SU-DHL-6 (cell line): ENCODE results near the gene AJM1.

ENCODE experiments used
- H2AFZ ChIP-seq: fragments of 200-600 bp; sonication (generic); 2 replicates; pipeline ENCODE4 v1.6.1; 2014; ENCODE audit warnings: low read depth, mild to moderate bottlenecking, moderate library complexity, mixed read lengths, antibody characterized with exemption, low read length; ENCODE audit not compliant: severe bottlenecking
- H3F3A ChIP-seq: fragments of 200-600 bp; shearing (Covaris generic); 2 replicates; pipeline ENCODE4 v1.6.0; 2016; ENCODE audit warnings: antibody characterized with exemption, mild to moderate bottlenecking; ENCODE audit not compliant: insufficient read depth
- H3K27ac ChIP-seq: fragments of 200-600 bp; sonication (generic); 2 replicates; pipeline ENCODE4 v1.5.1; 2016; ENCODE audit warnings: low read depth, mild to moderate bottlenecking, low read length, moderate library complexity, mixed read lengths
- H3K27me3 ChIP-seq: fragments of 200-600 bp; sonication (generic), shearing (Covaris generic); 2 replicates; pipeline ENCODE4 v1.6.0; 2014; ENCODE audit warnings: mild to moderate bottlenecking, low read length
- H3K36me3 ChIP-seq: fragments of 200-600 bp; sonication (generic); 2 replicates; pipeline ENCODE4 v1.6.1; 2014; ENCODE audit warnings: mild to moderate bottlenecking, low read length, mixed read lengths
- H3K4me2 ChIP-seq: fragments of 300-600, 200-600 bp; shearing (Covaris generic), sonication (generic); 2 replicates; pipeline ENCODE4 v1.6.0; 2014; ENCODE audit warnings: low read length, low read depth, mild to moderate bottlenecking; ENCODE audit not compliant: poor library complexity, severe bottlenecking
- H3K4me3 ChIP-seq: fragments of 200-600 bp; sonication (generic); 2 replicates; pipeline ENCODE4 v1.5.1; 2014; ENCODE audit warnings: antibody characterized with exemption, low read length, mild to moderate bottlenecking, mixed read lengths; ENCODE audit not compliant: insufficient read depth, poor library complexity, severe bottlenecking
- H3K79me2 ChIP-seq: fragments of 200-600 bp; sonication (generic); 2 replicates; pipeline ENCODE4 v1.6.1; 2014; ENCODE audit warnings: mild to moderate bottlenecking, low read length, moderate library complexity; ENCODE audit not compliant: insufficient read depth
- H3K9ac ChIP-seq: fragments of 200-600 bp; sonication (generic); 2 replicates; pipeline ENCODE4 v1.7.0; 2014; ENCODE audit warnings: mild to moderate bottlenecking, low read length
- H3K9me2 ChIP-seq: fragments of 200-600 bp; sonication (generic); replicated peaks from 2 replicates; pipeline ENCODE4 v1.6.1; 2014; ENCODE audit warnings: low read length; ENCODE audit not compliant: insufficient read depth
- H3K9me3 ChIP-seq: fragments of 200-600 bp; sonication (generic); 2 replicates; pipeline ENCODE4 v1.6.1; 2014; ENCODE audit warnings: low read length, mixed read lengths; ENCODE audit not compliant: insufficient read depth
- H4K20me1 ChIP-seq: fragments of 200-600 bp; sonication (generic); 2 replicates; pipeline ENCODE4 v1.6.1; 2014; ENCODE audit warnings: low read depth, mild to moderate bottlenecking, antibody characterized with exemption, low read length, moderate library complexity, mixed read lengths
- CTCF ChIP-seq: fragments of 200-600 bp; sonication (generic); IDR thresholded peaks from one replicate; pipeline ENCODE4 v1.5.1; 2017; ENCODE audit warnings: antibody characterized with exemption, mild to moderate bottlenecking, low read length, moderate library complexity; ENCODE audit not compliant: insufficient read depth, poor library complexity, severe bottlenecking
- EZH2phosphoT487 ChIP-seq: fragments of 200-600 bp; sonication (generic), shearing (Covaris generic); conservative IDR thresholded peaks from 2 replicates; pipeline ENCODE4 v1.6.1; 2018; ENCODE audit warnings: mild to moderate bottlenecking, antibody characterized with exemption, low read length, moderate library complexity, mixed read lengths

Gene AJM1

GRCh38 chr9:136885950-136886578 lies 43.8 kb downstream of the AJM1 start, which contains the start of gene TRAF2:
TRAF2 (plus strand) TSS chr9:136886516; CDS start chr9:136898741, 12,225 bp downstream.
- Histone ChIP-seq H3K36me3 (no peaks in the 10 kb centered on the region), H3K79me2 (peaks cover 44% of the 10 kb centered on the region), H3K27me3 (no peaks in the 10 kb centered on the region), H2AFZ (peak within 1 kb of the TSS; percentile 71), H3K9me3 (no peaks in the 10 kb centered on the region), H3F3A (no peaks in the 10 kb centered on the region), H3K4me2 (peak within 1 kb of the TSS; percentile 74), H3K9me2 (no peaks in the 10 kb centered on the region), H3K9ac (peak within 1 kb of the TSS; percentile 90), H3K27ac (peak within 1 kb of the TSS; percentile 61), H3K4me3 (peak within 1 kb of the TSS; percentile 76), H4K20me1 (no peaks in the 10 kb centered on the region; the same call in 1 of the 2 replicates)
- TF ChIP-seq EZH2phosphoT487, result no peak
- no peak for TF ChIP-seq CTCF

GRCh38 chr9:136886610-136887597 lies 44.6 kb downstream of the AJM1 start:
- Histone ChIP-seq H3K9me3 (no peaks in the 10 kb centered on the region), H3K9ac (peak overlapping the region; percentile 90), H2AFZ (no peak overlapping the region), H4K20me1 (no peaks in the 10 kb centered on the region; the same call in 1 of the 2 replicates), H3K79me2 (peaks cover 52% of the 10 kb centered on the region), H3K27me3 (no peaks in the 10 kb centered on the region), H3K36me3 (no peaks in the 10 kb centered on the region), H3K4me2 (peak overlapping the region; percentile 74), H3K4me3 (peak overlapping the region; percentile 76), H3F3A (no peaks in the 10 kb centered on the region), H3K9me2 (no peaks in the 10 kb centered on the region), H3K27ac (peak overlapping the region; percentile 61)
- no peak for TF ChIP-seq CTCF
- TF ChIP-seq EZH2phosphoT487, result no peak

- H3K27me3 ChIP-seq, result no peaks in the 10 kb centered on the region
- H3K4me2 ChIP-seq, result no peak overlapping the region
- no peak overlapping the region for H3K9ac ChIP-seq
- H2AFZ ChIP-seq, result no peak overlapping the region
- no peaks in the 10 kb centered on the region for H3K9me3 ChIP-seq
- no peaks in the 10 kb centered on the region for H3F3A ChIP-seq
- no peaks in the 10 kb centered on the region for H3K9me2 ChIP-seq
- peaks cover 68% of the 10 kb centered on the region for H3K79me2 ChIP-seq
- H4K20me1 ChIP-seq, result no peaks in the 10 kb centered on the region; the same call in 1 of the 2 replicates
- H3K4me3 ChIP-seq, result no peak overlapping the region
- H3K36me3 ChIP-seq, result no peaks in the 10 kb centered on the region
- no peak overlapping the region for H3K27ac ChIP-seq
- TF ChIP-seq CTCF, result no peak
- TF ChIP-seq EZH2phosphoT487, result no peak
Observed at GRCh38 chr9:136888454-136888853, 46.2 kb downstream of the AJM1 start.
